GM19468 (cell line): ENCODE data around the gene CRTAC1.

ENCODE experiments used
- ATAC-seq: cut with Tn5 transposase; IDR thresholded peaks from one replicate; pipeline ENCODE4 v1.9.1; 2021; ENCODE audit warnings: mild to moderate bottlenecking, moderate library complexity, moderate number of reproducible peaks; ENCODE audit not compliant: unreplicated experiment; ENCODE audit errors: extremely low read depth

The CRTAC1 gene

DNA sequence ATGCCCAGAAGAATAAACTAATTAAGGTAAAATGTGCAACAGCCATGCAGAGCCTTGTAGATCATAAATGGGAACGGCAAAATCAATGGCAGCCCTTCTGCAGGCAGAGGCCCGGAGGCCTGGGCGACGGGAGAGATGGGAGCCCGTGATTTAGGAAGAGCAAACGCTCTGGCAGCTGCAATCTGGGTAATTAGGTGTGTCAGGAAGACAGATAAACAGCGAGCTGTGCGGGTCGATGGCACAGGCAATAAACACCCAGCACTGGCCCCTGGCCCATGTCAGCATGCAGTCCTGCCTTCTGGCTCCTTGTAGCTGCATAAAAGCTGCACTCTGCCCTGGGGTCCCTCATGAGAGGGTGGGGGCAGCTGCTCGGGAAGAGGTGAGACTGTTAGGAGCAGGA is 102.8 kb downstream of the CRTAC1 start:
- no peak for ATAC-seq

DNA sequence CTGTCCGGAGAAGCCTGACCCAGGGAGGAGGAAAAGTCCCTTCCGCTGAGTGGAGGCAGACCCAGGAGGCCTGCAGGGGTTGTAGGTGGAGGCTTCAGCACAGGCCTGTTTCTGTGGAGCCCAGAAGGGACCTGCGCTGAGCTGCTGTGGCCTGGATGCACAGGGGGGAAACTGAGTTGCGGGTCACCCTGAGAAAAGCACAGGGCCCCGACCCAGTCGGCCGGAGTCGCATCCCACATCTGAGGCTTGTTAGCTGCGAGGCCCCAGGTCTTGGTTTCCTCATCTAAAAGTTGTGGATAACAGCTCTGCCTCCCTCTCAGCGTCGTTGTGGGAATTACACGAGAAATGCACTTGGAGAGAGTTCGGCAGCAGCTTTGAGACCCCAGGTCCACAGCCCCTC is 104.4 kb downstream of the CRTAC1 start:
- no peak for ATAC-seq

DNA sequence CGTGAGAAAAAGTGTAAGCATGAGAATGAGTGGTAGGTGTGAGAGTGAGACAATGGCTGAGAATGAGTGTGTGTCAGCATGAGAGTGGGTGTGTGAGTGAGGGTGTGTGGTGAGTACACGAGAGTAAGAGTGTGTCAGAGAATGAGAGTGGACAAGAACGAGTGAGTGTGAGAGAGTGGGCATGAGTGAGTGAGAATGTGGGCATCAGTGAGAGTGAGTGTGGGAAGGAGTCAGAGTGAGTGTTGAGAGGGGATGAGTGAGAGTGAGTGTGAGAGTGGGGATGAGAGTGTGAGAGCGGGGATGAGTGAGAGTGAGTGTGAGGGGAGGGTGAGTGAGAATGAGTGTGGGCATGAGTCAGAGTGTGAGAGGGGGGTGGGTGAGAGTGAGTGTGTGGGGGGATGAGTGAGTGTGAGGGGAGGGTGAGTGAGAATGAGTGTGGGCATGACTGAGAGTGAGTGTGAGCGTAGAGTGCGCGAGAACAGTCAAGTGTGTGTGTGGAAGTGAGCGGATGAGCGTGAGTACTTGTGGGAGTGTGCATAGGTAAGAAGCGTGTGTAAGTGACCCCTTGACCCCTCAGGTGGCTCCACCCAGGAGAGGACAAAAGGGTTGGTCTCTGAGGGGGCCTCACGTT is 105.0 kb downstream of the CRTAC1 start:
- ATAC-seq, result no peak

DNA sequence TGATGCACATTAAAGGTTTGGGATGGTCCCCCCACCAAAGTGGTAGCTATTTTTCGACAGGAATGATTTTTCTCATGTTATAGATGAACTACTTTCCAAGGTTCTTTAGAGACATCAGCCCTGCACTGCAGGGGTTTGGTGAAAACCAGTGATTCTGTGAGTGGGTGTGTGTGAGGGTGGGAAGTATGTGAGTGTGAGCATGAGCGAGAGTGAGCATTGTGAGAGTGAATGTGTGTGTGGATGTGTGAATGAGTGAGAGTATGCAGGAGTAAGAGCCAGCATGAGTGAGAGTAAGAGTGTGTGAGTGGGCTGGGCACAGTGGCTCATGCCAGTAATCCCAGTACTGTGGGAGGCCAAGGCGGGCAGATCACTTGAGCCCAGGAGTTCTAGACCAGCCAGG is 105.7 kb downstream of the CRTAC1 start:
- no peak for ATAC-seq

DNA sequence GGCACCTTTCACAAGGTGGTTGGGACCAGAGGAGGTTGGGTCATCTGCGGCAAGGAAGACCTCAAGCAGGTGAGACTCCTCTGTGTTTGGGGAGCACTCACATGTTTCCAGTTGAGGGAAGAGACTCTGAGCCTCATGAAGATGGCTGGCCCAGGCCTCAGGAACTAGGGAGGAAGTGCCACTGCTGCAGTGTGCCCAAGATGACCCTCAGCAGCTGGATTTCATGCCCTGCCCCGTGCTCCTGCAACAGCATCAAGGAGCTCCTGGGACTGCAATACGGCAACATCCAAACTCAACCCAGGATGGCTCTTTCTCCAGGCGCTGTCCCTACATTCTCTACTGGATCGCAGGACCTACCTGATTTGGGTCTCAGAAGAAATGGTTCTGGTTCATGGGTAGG is 106.9 kb downstream of the CRTAC1 start:
- ATAC-seq, result no peak

DNA sequence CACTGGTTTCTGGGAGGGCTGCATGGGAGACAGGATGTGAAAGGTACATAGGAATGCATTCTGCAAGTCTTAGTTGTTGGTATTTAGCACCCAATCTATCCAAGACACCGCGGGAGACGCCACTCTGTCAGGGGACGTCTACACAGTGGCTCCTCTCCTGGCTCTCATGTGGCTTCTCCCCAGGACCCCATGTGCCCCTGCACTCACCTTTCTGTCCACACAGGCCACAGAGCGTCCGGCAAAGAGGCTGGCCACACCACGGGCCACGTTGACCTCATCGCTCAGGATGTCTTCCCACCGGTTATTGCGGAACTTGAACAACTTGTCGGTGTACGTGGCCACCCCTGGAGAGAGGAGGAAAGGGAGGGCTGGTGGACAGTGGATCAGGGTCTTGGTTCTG is 107.4 kb downstream of the CRTAC1 start:
- ATAC-seq, result no peak

DNA sequence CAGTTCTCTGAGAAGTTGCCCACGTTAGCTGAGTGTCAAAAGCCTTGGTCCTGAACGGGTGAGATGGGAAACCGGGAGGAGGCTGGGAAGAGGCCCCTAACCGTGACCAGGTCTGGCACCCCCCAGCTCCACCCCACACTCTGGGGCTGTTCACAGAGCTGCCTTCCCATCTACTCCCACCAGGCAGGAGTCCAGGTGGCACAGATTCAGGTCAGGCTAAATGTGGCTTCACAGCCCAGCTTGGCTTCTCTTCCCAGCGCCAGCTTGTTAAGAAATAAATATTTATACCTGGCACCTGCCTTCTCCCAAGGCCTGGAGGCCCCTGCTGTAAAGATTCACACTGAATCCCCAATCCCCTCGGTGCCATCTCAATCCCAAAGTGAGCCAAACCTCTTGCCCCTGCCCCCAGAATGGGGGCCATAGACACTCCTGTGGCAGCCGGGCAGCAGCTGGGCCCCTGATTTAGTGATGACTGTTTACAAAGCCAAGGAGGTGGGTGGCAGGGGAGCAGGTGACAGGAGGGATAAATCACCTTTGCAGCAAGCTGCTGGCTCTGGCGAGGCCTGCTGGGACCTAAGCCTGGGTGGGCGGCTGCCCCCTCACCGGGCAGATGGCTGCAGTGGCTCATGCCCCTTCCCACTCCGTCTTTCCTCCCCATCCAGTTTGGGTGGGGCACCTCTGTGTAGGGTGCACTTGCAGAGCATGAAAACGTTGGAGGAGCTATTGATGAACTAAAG is 108.2 kb downstream of the CRTAC1 start:
- ATAC-seq, result no peak

DNA sequence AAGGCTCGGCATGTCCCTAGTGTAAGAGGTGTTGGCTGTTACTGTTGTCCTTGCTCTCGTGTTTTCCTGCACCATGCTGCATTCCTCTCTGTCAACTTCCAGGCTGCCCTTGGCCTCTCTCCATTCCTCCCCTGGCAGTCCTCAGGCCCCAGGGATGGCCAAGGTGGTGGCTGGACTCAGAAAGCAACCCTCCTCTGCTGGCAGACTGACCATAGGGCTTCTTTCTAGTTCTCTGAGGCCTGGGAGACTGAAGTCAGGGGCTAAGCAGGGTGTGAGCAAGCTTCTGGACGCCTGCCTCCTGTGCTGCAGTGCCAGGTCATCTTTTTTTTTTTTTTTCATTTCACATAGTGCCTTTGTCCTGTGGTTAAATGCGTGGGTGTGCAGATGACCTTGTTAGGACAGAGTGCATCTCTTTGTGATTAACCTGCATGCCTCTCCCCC is 108.8 kb downstream of the CRTAC1 start:
- ATAC-seq, result no peak

DNA sequence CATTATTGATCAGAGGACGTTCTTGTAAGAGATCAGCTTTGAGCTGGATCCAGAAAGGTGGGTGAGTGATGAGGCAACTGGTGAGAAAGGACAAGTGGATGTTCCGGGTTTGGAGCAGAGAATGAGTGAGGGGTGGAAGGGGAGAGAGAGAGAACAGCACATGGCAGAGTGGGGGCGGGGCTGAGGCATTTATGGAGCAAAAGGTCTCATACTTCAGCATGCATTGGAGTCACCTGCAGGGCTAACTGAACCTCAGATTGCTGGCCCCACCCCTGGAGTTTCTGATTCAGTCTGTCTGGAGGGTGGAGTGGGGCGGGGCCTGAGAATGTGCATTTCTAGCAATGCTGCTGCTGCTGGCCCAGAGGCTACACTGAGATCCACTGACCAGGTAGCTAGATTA is 109.6 kb downstream of the CRTAC1 start:
- no peak for ATAC-seq

DNA sequence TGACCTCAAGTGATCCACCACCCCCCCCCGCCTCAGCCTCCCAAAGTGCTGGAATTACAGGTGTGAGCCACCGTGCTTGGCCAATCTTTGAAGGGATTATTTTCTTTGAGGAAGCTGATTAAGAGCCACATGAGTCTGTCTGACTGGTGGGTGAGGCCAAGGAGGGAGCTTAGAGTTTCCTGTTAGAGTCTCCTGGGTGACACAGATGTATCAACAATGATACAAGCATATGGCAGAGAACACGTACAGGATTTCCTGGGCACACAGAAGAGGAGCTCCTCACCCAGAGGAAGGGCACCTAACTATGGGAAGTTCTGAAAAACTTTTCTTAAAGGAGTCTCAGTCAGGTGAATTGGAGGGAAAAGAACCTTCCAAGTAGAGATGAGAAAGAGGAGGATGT is 111.4 kb downstream of the CRTAC1 start:
- no peak for ATAC-seq

DNA sequence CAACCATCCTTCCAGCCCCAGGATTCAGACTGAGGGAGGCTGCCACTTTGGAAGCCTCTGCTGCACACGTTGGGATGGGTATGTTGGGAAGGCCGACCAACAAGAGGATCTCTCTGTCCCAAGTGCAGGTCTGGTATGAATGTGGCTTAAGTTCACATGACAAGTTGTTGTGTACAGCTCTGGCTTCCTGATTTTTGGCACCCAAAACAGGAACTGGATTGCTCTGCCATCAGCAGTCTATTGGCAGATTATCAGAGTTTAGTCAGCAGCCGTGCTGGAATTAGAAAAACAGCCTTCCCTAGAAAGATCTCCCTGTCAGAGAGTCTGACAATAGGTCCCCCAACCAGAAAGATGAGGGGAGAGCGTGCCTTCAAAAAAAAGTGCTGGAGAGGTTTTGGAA is 113.8 kb downstream of the CRTAC1 start:
- ATAC-seq, result no peak

DNA sequence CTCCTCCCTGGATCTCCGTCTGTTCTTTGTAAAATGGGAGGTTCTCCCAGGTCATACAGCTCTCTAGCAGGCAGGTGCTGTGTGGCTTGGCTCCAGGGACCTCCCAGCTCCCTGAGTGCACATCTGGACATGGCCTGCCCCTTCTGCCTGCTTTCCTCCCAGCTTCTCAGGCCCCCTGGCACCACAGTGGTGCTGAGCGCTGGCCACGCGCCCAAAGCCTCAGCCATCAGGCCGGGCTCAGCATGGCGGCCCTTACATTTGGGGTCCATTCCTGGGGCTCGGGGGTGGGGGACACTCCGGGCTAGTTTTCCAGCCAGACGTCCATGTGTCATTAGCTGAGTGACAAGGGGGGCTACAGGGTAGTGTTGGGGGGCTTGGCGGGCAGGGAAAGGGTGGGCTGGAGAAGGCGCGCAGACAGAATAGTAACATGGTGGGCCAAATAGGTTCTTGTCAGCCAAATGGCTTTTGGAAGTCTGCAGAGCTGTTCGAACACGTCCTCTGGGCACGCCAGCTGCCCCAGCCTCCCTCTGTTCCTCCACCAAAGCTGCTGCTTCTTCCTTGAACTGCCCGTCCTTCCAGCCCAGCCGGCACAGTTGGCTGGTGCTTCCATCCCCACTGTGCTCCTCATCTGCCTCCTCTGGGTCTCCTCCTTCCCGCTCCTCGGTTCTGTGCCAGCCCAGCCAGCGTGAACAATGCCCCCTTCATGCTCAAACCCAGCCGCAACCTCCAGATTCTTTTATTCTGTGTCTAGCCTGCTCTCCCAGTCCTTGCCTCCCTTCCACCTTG is 114.9 kb downstream of the CRTAC1 start:
- no peak for ATAC-seq

DNA sequence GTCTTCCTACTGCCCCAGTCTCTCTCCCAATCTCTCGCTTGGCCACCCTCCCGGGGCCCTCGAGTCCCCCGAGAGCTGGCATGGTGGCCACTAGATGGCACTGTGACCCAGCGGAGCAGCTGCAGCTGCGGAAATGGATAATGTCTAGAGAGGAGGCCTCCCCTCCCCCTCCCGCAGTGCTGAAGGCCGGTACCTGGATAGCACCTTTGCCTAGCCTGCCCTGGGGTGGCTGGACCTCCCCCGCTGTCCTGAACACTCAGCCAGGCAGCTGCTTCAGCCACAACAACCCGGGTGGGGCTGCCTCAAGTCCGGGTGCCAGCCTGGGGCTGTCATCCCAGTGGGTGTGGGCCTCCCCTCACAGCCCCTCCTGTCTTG is 115.6 kb downstream of the CRTAC1 start:
- no peak for ATAC-seq

DNA sequence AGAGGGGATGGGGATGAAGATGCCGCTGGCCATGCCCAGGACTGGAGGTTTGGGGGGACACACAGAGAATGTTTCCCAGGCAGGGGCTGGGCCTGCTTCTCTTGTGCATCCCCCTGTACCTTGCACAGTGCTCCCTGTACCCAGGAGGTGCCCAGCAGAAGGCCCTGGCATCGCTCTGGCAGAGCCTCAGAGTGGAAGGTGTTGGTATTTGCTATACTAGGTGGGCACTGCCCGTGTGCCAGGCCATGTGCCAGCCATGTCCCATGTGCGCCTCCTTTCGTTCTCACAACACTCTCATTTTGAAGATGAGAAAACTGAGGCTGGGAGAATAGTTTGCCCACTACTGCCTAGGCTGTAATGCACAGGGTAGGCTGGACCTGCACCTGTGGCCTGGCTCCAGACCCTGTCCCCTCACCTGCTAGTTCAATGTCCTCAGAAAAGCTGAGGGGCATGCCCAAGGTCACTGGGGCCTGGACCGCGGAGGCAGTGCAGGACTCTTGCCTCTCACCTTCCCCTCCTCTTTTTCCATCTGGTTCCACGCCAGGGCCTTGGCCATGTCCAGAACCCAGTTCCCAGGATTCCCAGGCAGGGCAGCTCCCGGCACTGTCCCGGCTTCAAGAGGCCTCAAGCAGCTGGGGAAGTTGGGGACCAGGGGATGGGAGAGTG is 116.1 kb downstream of the CRTAC1 start:
- ATAC-seq, result no peak

DNA sequence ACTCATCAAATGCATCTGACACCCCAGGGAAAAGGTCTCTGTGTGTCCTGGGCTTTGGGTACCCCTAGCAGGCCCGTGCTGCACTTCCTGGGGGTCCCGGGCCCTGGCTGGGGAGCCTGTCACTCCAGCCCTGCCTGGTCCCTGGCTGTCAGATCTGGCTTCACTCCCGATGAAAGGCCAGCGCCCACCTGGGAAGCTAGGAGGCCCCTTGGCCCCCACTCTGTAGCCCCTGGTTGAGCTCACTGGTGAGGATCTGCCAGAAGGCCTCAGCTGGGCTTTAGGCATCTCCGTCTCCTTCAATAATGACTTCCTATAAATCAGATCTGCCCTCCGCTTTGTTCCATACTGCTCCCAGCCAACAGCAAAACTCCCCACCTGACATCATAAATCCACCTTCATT is 116.8 kb downstream of the CRTAC1 start:
- ATAC-seq, result no peak

DNA sequence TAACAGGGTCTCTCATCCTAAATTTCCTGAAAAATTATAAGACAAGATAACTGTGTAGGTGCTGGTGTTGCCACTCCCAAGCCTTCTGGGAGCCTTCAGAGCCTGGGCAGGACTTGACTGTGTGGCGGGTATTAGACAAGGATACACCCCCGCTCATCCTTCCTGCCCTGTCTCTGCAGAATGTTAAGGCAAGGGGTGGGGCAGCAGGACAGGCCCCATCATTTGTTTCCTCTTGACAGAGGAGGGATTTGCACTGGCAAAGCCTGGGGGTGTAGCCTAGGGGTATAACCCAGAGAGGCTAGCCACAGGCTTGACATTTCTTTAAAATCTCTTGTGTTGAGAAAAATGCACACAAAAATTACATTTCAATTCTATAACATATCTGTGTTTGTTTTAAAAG is 117.2 kb downstream of the CRTAC1 start:
- ATAC-seq, result no peak

DNA sequence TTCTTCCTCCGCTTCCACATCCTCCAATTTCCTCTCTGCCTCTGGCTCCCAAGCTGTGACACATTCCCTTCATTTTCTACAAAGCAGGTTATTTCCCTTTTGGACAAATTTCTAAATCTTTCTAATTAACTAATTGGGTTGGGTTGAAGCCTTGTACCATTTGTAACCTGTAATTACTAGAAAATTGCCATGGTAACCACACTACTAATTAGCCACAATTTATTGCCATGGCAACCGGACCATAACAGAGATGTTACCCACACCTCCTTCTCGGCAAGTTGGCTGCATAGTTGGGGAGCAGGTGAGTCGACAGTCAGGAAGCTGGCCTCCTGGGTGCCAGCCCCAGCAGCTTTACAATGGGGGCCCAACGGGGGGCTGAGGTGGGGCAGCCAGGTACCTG is 119.2 kb downstream of the CRTAC1 start:
- no peak for ATAC-seq

DNA sequence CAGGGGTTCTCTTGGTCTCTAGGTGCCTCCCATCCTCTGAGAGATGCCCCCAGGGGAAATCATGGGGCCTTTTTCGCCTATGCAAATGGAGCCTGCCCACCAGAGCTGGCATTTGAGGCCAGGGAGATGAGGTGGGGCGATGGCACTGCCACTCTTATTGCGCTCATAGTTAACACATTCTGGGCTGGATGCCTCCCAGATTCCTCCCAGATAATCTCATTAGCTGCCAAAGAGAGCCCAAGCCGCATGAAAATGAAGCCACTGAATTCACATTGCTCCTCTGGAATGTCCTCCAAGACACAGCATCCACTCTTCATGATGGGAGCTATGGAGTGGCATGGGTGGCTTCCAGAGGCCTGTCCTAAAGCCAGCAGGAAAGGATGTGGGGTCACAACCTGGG is 119.8 kb downstream of the CRTAC1 start:
- no peak for ATAC-seq

DNA sequence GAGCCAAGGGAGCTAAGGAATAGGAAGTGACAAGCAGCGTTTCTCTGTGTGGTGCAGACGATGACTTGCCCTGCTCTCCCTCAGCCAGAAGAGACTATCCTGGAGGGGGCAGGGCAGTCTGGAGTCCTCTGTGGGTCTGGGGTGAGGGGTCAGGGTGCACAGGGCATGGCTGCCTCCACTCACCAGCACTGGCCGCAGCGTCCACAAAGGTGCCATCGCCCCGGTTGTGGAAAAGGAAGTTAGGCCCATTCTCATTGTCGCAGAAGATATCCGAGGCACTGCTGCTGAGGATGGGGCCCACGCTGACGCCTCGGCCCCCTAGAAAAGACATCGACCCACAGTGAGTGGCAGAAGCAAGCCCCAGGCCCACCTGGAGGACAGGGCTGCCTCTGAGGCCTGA is 122.6 kb downstream of the CRTAC1 start:
- ATAC-seq, result no peak

DNA sequence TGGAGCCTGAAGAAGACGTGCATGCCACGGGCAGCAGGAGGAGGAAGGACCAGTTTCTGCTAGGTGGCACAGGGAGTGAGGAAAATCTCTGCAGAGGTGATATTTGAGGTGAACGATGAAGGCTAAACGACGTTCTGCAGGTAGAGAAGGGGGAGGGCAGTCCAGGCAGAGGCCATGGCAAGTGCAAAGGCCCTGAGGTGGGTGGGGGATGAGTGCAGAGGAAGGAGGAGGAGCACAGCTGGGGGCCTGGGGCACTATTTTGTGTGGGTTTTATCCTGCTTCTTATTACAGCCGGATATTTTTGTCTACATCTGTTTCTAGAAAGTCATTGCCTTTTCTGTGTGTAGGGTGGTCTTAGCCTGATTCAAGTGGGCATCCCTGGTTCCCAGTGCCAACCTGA is 123.2 kb downstream of the CRTAC1 start:
- ATAC-seq, result no peak

DNA sequence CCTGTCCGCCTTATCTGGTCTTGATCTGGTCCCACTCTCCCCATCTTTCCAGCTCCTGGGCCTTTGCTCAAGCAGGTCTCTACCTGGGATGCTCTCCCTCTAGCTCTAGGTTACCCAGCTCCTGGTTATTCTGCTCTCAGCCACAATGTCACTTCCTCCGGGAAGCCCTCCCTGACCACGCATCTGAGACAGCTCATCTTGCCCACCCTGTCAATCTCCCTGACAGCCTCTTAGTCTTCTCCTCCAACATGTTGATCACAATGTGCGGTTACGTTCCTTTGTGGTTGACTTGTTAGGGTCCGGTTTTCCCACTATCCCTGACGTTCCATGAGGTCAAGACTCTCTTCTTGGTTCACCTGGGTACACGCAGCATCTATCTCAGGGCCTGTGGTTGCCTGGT is 125.1 kb downstream of the CRTAC1 start:
- ATAC-seq, result no peak
